Mucosa of descending colon (tissue), 3 donors: ENCODE data around the gene AMFR. TPM values are rescaled to one million over a fixed set of nuclear protein-coding genes. Genes with fewer than 3 reads are reported as not detected.

Experiments used
- ATAC-seq: fragments of 200-7000 bp; cut with Tn5 transposase; one replicate; pipeline ENCODE4 v1.9.1; 2020; ENCODE audit warnings: mild to moderate bottlenecking, moderate library complexity
- DNase-seq, 3 donors: peaks; one replicate each; pipeline ENCODE4 v3.0.0-alpha.2; 2020
- H3K36me3 ChIP-seq: fragments of 200-600 bp; one replicate; pipeline ENCODE4 v1.8.0; 2021; ENCODE audit warnings: low read depth, mild to moderate bottlenecking
- H3K4me1 ChIP-seq: fragments of 200-600 bp; one replicate; pipeline ENCODE4 v1.8.0; 2021; ENCODE audit warnings: low read depth, mild to moderate bottlenecking
- H3K4me3 ChIP-seq: fragments of 200-600 bp; one replicate; pipeline ENCODE4 v1.8.0; 2021; ENCODE audit warnings: mild to moderate bottlenecking
- H3K9me3 ChIP-seq: fragments of 200-600 bp; one replicate; pipeline ENCODE4 v1.8.0; 2021; ENCODE audit warnings: mild to moderate bottlenecking
- intact Hi-C, 2 donors: fragments of 100-400 bp; cut with DNase I in 1 of 2; cut with micrococcal nuclease in 1 of 2; formaldehyde crosslinking; loops; one replicate each; pipeline versions ENCODE4 v1.11.0 to v1.11.1; 2022; cut with DNase I, micrococcal nuclease
- total RNA-seq, 3 donors: library from RNA; stranded (reverse); fragmentation: NEBNext Ultra II Directional in 2 of 3; extraction: Animal tissue kit (Norgen Biotek cat#: 25700) in 2 of 3; gene quantifications; one replicate each; pipeline versions ENCODE4 v1.2.1 to v1.2.4, GENCODE V29; 2021 to 2023
- TF ChIP-seq, protein P1 (sequence below): fragments of 200-600 bp; IDR thresholded peaks from one replicate; pipeline ENCODE4 v1.8.0; 2022; ENCODE audit warnings: antibody characterized with exemption, mild to moderate bottlenecking
- donor health status: DM: no; HTN: no; CAD: no; lungs with moderate emphysema.
- donor health status: DM: no; HTN: no; CAD: no.
- donor health status: DM: no; HTN: yes; CAD: no.

The AMFR gene
- total RNA-seq, 3 donors from 2014 or later, result 83.3 to 116 (median 102) TPM

DNA sequence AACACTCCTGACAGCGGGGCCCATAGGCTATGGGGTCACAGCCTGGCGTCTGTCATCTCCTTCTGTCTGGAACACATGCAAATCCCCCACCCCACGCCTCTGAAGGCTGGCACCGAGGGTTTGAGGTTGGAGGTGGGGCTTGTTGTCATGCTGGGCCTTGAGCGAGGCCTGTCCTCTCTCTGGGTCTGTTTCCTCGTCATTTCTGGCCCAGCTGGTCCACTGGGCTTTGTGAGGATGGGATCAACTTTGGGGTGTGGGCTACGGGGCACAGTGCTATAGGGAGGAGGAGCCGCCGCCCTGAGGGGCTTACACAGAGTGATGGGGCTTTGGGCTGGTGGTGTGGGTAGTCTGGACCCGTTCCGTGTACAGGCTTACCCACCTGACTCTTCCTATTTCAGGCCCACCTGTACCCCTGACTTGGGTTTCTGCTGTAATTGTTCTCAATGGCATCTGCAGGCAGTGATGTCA is 87.5 kb downstream of the AMFR start:
- intact Hi-C loops, result no loop called here
- DNase-seq (peak in 1 of 3 donors; percentile 22), ATAC-seq (no peak)
- Histone ChIP-seq H3K9me3 (no peaks in the 10 kb centered on the region), H3K4me3 (no peak overlapping the region), H3K36me3 (no peaks in the 10 kb centered on the region), H3K4me1 (no peaks in the 10 kb centered on the region)
- TF ChIP-seq, protein P1, sequence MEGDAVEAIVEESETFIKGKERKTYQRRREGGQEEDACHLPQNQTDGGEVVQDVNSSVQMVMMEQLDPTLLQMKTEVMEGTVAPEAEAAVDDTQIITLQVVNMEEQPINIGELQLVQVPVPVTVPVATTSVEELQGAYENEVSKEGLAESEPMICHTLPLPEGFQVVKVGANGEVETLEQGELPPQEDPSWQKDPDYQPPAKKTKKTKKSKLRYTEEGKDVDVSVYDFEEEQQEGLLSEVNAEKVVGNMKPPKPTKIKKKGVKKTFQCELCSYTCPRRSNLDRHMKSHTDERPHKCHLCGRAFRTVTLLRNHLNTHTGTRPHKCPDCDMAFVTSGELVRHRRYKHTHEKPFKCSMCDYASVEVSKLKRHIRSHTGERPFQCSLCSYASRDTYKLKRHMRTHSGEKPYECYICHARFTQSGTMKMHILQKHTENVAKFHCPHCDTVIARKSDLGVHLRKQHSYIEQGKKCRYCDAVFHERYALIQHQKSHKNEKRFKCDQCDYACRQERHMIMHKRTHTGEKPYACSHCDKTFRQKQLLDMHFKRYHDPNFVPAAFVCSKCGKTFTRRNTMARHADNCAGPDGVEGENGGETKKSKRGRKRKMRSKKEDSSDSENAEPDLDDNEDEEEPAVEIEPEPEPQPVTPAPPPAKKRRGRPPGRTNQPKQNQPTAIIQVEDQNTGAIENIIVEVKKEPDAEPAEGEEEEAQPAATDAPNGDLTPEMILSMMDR, result no peak

DNA sequence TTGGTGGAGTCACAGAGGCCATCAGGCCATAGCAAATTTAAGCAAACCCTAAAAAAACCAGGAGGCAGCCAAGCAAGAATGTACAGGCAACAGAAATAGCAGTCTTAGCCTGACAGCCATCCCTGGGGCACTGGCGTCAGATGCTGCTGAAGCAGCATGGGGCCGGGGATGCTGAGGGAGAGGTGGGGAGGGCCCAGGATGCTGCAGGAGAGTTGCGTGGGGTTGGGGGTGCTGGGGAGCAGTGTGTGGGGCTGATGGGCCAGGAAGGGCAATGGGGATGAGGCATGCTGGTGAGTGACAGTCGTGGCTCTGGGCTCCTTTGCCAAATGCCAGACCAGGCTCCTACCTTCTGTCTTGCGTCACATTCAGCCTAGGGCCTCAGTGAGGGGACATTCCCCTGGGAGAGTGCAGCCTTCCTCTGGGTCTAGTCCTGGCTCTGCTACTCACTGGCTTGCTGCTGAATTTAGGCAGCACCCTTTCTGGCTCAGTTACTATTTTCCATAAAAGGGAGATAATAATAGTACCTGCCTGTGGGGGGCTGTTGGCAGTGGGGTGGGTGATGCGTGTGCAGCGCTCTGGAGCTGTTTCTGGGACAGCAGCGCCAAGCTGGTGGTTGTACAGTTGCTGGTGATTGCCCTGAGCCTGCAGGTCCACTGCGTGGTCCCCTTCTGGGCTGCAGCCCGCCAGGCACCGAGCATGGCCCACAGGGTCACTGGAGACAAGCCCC is 88.1 kb downstream of the AMFR start:
- H3K9me3 ChIP-seq, result no peaks in the 10 kb centered on the region
- H3K4me1 ChIP-seq, result no peaks in the 10 kb centered on the region
- H3K4me3 ChIP-seq, result no peak overlapping the region
- intact Hi-C loops, result no loop called here
- TF ChIP-seq, protein P1, result no peak
- DNase-seq, result peak in 1 of 3 donors; percentile 17
- no peak for ATAC-seq
- H3K36me3 ChIP-seq, result no peaks in the 10 kb centered on the region

DNA sequence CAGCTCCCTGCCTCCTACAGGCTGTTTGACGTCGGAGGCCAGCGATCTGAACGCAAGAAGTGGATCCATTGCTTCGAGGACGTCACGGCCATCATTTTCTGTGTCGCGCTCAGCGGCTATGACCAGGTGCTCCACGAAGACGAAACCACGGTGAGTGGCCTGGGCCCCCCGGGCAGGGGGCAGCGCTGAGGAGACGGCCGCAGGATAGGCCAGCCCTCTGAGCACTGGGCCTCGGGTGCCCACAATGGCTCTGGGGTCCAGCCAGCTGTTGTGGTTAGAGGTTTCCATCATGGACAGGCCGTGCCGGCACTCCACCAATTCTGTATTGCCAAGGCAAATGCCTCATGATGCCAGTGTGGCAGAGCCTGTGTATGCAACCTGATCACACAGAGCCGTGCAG is 88.6 kb downstream of the AMFR start:
- intact Hi-C loops, result no loop called here
- no peaks in the 10 kb centered on the region for H3K4me1 ChIP-seq
- H3K9me3 ChIP-seq, result no peaks in the 10 kb centered on the region
- ATAC-seq (no peak), DNase-seq (peak in 1 of 3 donors; percentile 29)
- TF ChIP-seq, protein P1, result no peak
- H3K4me3 ChIP-seq, result no peak overlapping the region
- H3K36me3 ChIP-seq, result no peaks in the 10 kb centered on the region

DNA sequence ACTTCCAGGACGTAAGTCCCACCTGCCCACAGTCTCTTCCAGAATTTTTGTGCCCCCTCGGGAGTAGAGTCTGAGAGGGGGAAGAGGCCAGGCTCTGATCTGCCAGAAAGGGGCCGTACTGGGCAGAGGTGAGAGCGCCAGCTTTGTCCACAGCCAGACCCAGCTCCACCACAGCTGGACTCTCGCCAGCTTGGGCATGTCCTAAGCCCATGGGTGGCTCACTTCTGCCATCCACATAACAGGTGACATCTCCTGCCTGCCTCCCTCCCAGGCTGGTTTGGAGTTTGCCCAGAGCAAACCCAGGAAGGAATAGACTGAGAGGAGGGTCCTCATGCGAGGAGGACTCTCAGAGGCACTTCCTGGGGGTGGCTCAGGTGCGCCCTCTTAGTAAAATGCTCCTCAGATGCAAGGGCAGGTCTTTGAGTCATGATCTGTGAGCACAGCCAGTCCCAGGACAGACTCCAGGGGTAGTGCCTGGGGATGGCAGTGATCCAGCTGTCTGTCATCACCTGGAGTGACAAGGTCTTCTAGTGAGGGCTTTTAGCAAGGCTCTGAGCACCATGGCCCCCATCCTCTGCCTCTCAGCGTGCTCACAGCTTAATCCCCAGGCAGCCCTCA is 89.2 kb downstream of the AMFR start:
- DNase-seq, result peak in 1 of 3 donors; percentile 26
- no peak for ATAC-seq
- TF ChIP-seq, protein P1, result no peak
- intact Hi-C loops, result no loop called here
- no peaks in the 10 kb centered on the region for H3K9me3 ChIP-seq
- no peaks in the 10 kb centered on the region for H3K36me3 ChIP-seq
- no peak overlapping the region for H3K4me3 ChIP-seq
- H3K4me1 ChIP-seq, result no peaks in the 10 kb centered on the region

DNA sequence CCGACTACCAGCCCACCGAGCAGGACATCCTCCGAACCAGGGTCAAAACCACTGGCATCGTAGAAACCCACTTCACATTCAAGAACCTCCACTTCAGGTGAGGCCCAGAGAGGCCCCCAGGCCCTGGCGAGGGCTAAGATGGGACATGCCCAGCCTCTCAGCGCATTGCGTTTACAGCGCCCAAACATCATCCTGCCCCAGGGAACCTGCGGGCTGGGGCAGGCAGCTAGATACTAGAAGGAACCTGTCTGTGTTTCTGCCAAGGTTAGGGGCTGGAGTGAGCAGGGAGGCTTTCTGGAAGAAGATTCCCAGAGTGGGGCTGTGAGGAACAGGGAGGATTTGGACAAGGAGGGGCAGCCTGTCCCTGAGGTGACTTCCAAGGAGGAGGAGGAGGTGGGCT is 90.6 kb downstream of the AMFR start:
- Histone ChIP-seq H3K4me1 (no peaks in the 10 kb centered on the region), H3K36me3 (no peaks in the 10 kb centered on the region), H3K4me3 (no peak overlapping the region), H3K9me3 (no peaks in the 10 kb centered on the region)
- ATAC-seq, result no peak
- TF ChIP-seq, protein P1, result no peak
- DNase-seq, result peak in 1 of 3 donors; percentile 25
- intact Hi-C loops, result no loop called here
